Activated B cell treated with CpG ODN at 0.5 μM for 24 hours (primary cell): ENCODE measurements around the gene ATP7A. TPM values are rescaled to one million over a fixed set of nuclear protein-coding genes. Genes with fewer than 3 reads are reported as not detected.
"Not testable (repeated sequence)": the region's sequence is repeated elsewhere in the genome, so short reads cannot be mapped to it uniquely, and the experiment has no call there.

Source experiments
- ATAC-seq: fragments of 200-7000 bp; cut with Tn5 transposase; one replicate; pipeline ENCODE4 v1.10.0; 2021; ENCODE audit warnings: low read depth, mild to moderate bottlenecking, moderate library complexity
- CTCF ChIA-PET: fragments of 350-600 bp; sonication (Branson Sonifier 250); formaldehyde crosslinking; loops from one replicate; lab custom pipeline; 2021; ENCODE audit warnings: antibody characterized with exemption; lab: Charles Lee
- POLR2A ChIA-PET: fragments of 350-600 bp; sonication (Branson Sonifier 250); formaldehyde crosslinking; loops from one replicate; lab custom pipeline; 2021; ENCODE audit warnings: antibody characterized with exemption; lab: Charles Lee
- DNase-seq: peaks from one replicate; pipeline ENCODE4 v3.0.0; 2022
- H3K27ac Mint-ChIP-seq: one replicate; pipeline ENCODE4 v1.8.0; 2020; ENCODE audit warnings: mixed read lengths
- H3K27me3 Mint-ChIP-seq: one replicate; pipeline ENCODE4 v1.8.0; 2021; ENCODE audit warnings: mixed read lengths
- H3K36me3 Mint-ChIP-seq: one replicate; pipeline ENCODE4 v1.8.0; 2021; ENCODE audit warnings: low read depth, mixed read lengths
- H3K4me1 Mint-ChIP-seq: one replicate; pipeline ENCODE4 v1.8.0; 2021; ENCODE audit warnings: mixed read lengths
- H3K4me3 Mint-ChIP-seq: one replicate; pipeline ENCODE4 v1.8.0; 2020; ENCODE audit warnings: mild to moderate bottlenecking, mixed read lengths
- H3K9me3 Mint-ChIP-seq: one replicate; pipeline ENCODE4 v1.8.0; 2020; ENCODE audit warnings: mixed read lengths
- CTCF ChIP-seq: fragments of 200-600 bp; IDR thresholded peaks from one replicate; pipeline ENCODE4 v1.8.0; 2022; ENCODE audit warnings: antibody characterized with exemption, mild to moderate bottlenecking
- intact Hi-C: fragments of 100-400 bp; cut with micrococcal nuclease; formaldehyde crosslinking; loops from one replicate; pipeline ENCODE4 v1.15.1; 2024
- total RNA-seq: library from RNA; stranded (reverse); gene quantifications from 2 replicates; pipeline ENCODE4 v1.2.3, GENCODE V29; 2022

Gene ATP7A
- total RNA-seq, 1 donor from 2014 or later, result 9.4 TPM

GRCh38 chrX:78042601-78043000, 132.1 kb downstream of the ATP7A start:
- Mint-ChIP-seq H3K27me3 (no peaks in the 10 kb centered on the region), H3K4me1 (no peaks in the 10 kb centered on the region), H3K4me3 (no peak overlapping the region), H3K9me3 (no peaks in the 10 kb centered on the region), H3K36me3 (peaks cover 50% of the 10 kb centered on the region), H3K27ac (no peak overlapping the region)
- ATAC-seq (no peak), DNase-seq (no peak)
- intact Hi-C loops, result no loop called here
- POLR2A ChIA-PET, result no interaction called here
- no peak for TF ChIP-seq CTCF
- CTCF ChIA-PET, result no interaction called here

GRCh38 chrX:78046362-78046761, 135.9 kb downstream of the ATP7A start:
- peaks cover 38% of the 10 kb centered on the region for H3K36me3 Mint-ChIP-seq
- intact Hi-C loops, result no loop called here
- POLR2A ChIA-PET, result no interaction called here

GRCh38 chrX:78048052-78048451, 137.6 kb downstream of the ATP7A start:
- Mint-ChIP-seq H3K4me3 (no peak overlapping the region), H3K4me1 (no peaks in the 10 kb centered on the region), H3K9me3 (peaks cover 6% of the 10 kb centered on the region), H3K27ac (no peak overlapping the region), H3K27me3 (no peaks in the 10 kb centered on the region), H3K36me3 (peaks cover 28% of the 10 kb centered on the region)
- ChIA-PET CTCF (no interaction called here), POLR2A (no interaction called here)
- intact Hi-C loops, result no loop called here
- DNase-seq, result no peak
- no peak for TF ChIP-seq CTCF
- no peak for ATAC-seq

More at GRCh38 chrX:78046362-78046761, 135.9 kb downstream of the ATP7A start:
- TF ChIP-seq CTCF, result no peak
- ATAC-seq (no peak), DNase-seq (no peak)
- Mint-ChIP-seq H3K9me3 (no peaks in the 10 kb centered on the region), H3K4me1 (no peaks in the 10 kb centered on the region), H3K27ac (no peak overlapping the region), H3K4me3 (no peak overlapping the region), H3K27me3 (no peaks in the 10 kb centered on the region)
- CTCF ChIA-PET, result no interaction called here

GRCh38 chrX:78063687-78064086, 153.2 kb downstream of the ATP7A start:
- ChIA-PET CTCF (no interaction called here), POLR2A (no interaction called here)
- Mint-ChIP-seq H3K27ac (no peak overlapping the region), H3K4me3 (no peak overlapping the region), H3K9me3 (peaks cover under 1% of the 10 kb centered on the region), H3K4me1 (peaks cover 5% of the 10 kb centered on the region), H3K36me3 (no peaks in the 10 kb centered on the region), H3K27me3 (no peaks in the 10 kb centered on the region)
- no peak for TF ChIP-seq CTCF
- intact Hi-C loops, result no loop called here
- no peak for DNase-seq
- ATAC-seq, result no peak

- intact Hi-C loops, result no loop called here
- H3K9me3 Mint-ChIP-seq, result peaks cover 4% of the 10 kb centered on the region
- no peak for ATAC-seq
- POLR2A ChIA-PET, result no interaction called here
- H3K4me3 Mint-ChIP-seq, result no peak overlapping the region
- CTCF ChIA-PET, result no interaction called here
- H3K27ac Mint-ChIP-seq, result no peak overlapping the region
- no peaks in the 10 kb centered on the region for H3K36me3 Mint-ChIP-seq
- H3K4me1 Mint-ChIP-seq, result peaks cover 5% of the 10 kb centered on the region
- H3K27me3 Mint-ChIP-seq, result no peaks in the 10 kb centered on the region
- no peak for TF ChIP-seq CTCF
- no peak for DNase-seq
These were observed 153.7 kb downstream of the ATP7A start for GRCh38 chrX:78064152-78064551.

GRCh38 chrX:78064698-78065601, 154.5 kb downstream of the ATP7A start:
- H3K4me3 Mint-ChIP-seq, CTCF ChIA-PET, H3K4me1 Mint-ChIP-seq, H3K9me3 Mint-ChIP-seq, DNase-seq, intact Hi-C loops, H3K36me3 Mint-ChIP-seq, H3K27me3 Mint-ChIP-seq: not testable (repeated sequence)
- POLR2A ChIA-PET, result interaction anchor here (0.6 kb wide), 1 partner anchor 248 kb away, joined by 3 read pairs; no protein-coding TSS in a partner anchor
- ATAC-seq, result peak; percentile 73
- peak overlapping the region; percentile 63 for H3K27ac Mint-ChIP-seq
